NCI-H1092 (cell line): ENCODE measurements around the gene KCNJ16.

Experiments used
- DNase-seq: peaks from one replicate; lab custom pipeline; 2025; lab: John Stamatoyannopoulos, UW

Gene KCNJ16

DNA sequence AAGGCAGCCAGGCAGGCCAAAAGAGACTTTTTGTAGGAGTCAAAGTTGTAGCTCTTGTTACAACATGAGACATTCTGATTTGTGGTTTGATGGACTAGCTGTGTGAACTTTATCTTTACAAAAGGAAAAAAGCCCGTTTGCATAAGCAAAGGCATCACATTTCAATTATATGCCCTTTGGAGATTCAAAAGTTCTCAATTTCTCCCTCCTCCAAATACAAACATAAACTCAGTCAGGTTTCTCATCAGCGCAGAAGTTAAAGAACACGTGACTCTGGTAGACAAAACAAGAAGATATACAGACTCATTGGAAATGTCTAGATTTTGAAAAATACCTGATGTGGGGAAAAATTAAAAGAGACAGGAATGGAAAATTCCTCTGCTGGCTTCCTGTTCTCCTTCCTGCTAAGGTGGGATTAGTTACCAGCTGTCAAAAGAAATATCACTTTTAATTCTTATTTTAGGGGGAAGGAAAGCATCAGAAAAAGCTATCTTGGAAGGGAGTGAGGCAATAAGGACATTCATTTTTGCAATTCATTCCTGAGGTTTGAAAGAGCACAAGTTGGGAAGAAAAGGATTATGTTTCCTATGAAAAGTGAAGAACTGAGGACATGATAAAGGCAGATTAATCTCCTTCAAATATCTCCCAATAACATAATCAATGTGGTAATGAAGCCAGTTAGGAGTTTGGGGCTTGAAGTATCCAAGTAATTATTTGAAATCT lies 4.6 kb upstream of the KCNJ16 start:
- DNase-seq: no peak

DNA sequence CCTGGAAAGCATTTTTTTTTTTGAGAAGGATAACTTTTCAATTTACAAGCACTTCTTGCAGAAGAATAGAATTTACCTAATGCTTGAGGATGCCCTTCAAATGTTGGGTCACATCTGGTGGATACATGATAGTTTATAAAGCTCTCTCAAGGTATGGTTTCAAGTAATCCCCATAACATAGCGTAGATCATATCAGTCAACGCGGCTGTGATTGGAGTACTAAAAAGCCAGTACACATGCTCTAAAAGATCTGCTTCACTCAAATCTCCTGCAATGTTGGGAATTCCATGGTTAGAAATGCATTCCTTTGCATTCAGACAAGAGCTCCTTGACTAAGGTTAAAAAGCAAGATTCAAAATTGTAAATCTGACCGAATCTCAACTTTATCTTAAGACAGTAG lies 3.9 kb upstream of the KCNJ16 start:
- DNase-seq: no peak

DNA sequence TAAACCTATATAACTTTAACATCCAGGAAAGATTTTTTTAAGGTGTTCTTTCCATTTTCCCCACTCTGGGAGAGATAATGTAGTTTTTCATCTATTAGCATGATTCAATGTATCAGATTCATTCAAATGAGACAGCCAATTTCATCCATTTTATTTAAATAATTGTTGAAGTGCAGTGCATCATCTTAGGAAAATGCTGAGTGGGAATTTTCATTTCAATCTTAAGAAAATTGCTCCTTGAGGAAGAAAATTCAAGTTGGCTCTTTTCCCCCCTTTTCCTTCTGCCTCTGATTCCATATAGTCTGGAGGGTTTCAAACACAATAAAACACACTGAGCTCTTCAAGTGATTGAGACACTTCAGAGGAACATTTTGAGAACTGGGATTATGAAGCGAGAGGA lies 3.4 kb upstream of the KCNJ16 start:
- DNase-seq: no peak

DNA sequence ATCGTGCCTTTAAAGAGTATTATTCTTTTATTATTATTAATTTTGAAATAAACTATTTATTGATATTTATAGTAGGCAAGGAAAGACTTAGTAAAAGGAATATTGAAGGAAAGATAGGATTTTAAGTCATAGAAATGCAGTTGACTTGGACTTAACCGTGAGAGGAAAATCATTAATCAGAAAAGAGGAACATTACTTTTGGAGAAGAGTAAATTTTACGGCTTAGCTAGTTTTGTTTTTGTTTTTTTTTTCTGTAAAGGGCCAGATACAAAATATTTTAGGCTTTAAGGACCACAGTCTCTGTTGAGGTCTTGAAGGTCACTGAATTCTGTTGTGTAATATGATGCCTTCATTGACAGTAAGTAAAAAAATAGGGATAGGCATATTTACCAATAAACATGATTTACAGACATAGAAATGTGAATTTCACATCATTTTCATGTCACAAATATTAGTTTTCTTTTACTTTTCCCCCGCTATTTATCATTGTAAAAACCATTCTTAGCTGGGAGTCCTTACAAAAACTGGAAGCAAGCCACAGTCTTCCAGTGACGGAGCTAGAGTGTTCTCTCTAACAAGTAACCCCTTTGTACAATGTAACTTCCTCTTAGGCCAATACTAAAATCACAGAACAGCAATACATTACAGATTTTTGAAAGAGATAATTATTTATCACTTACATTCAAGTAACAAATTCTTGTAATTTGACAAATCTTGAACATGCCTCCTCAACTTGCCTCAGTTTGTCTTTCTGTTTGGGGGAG lies 2.3 kb upstream of the KCNJ16 start:
- DNase-seq: no peak

DNA sequence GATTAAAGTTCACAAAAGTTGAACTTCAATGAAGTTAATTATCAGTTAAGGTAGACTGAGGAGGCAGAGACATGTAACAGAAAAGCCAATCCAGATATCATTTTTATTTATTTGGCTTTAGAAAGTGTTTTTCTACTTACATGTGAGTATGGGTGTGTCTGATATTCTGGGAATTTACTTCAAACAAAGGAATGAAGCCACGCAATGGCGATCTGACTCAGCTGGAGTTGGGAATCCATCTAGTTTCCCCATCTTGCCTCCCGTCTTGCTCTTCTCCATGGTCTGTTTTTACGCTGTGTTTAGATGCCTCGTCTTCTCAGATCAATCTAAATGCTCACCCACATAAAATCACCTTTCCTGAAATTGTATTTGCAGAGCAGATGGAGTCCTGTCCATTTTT lies 1.7 kb upstream of the KCNJ16 start:
- DNase-seq: no peak

DNA sequence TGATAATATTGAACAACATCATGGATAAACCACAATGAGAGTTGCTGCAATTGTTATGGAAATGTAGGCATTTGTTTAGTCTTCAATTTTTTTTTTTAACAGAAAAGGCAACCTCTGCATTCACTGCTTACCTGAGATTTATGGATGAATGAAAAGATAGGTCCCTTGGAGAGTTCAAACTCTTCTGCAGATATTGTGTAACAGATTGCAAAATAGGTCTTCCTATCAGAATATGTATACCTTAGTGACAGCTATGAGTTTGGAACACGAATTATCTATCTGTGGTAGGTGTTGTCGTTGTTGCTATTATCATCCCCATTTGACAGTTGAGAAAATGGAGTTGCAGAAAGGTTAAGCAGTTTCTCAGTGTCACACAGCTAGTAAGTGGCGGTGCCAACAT lies 1.2 kb upstream of the KCNJ16 start:
- no peak for DNase-seq

DNA sequence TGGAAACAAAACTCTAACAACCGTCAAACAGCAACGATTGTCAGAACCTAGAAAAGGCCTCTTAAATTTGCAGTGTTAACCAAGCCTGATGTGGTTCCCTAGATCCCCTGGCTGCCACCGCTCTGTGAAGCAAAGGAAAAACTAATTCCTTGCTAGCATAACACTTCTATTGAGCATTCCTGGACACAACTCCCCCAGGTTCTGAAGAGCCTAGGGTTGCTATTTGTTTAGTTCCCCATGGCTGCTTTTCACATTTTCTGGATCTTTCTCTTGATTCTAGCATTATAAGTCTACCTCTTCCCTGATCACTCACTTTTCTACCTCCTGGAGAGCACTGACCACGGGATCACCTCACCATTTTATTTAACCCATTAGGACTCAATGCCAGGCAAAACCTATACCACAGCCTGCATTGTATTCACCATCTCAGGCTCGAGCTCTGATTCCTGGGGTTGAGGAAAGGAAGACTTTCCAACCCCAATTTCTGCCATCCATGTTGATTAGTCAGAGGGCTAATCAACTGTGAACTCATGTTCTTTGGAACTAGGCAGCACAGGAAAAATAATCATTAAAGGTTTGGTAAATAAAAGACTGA lies 692 bp upstream of the KCNJ16 start:
- no peak for DNase-seq

DNA sequence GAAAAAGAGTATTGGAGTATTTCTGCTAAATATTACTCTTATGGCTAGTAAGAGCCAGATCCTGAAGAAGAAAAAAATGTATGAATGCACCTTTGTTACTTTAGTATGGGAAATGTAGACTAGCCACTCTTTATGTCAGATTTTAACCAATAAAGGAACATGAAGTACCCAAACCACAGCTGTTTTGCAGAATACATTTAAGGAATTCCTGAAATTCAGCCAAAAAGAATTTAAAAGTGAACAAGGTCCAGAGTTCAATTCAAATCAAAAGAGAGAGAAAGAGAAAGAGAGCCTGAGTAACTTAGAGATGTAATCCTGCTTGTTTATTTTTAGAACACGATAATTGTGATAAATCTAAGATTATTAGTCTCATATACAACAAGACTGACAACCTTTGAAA lies 1.2 kb downstream of the KCNJ16 start:
- DNase-seq: no peak

DNA sequence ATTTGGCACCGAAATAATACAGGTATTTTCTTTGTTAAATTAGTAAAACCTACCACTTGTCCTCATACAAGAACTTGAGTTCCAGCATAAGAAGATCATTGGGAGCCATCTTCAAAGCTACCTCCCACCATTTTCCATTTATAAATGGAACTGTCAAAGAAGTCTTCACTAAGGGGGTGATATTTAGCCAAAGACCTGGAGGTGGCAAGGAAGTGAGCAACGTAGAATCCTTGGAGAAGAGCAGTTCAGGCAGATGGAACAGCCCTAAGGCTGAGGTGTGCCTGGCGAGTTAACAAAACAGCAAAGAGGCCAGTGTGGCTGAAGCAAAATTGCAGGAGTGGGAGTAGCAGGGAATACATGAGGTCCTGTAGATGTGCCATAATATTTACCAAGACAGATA lies 1.8 kb downstream of the KCNJ16 start:
- no peak for DNase-seq

DNA sequence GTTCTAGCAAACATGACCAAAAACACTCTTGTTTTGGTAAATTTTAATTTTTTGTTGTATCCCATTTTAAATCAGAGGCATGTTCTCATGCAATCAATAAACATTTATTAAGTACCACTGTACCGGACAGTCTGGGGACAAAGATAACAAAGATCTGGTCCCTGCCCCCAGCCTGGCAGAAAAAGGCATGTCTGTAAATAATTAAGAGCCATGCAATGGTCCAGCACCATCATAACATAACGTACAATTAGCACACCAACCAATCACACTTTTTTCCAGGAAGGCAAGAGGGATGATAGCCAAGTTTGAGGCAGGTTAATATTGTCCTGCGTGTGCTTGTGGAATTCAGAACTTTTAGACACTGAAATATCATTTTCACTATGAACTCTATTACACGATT lies 3.5 kb downstream of the KCNJ16 start:
- no peak for DNase-seq

DNA sequence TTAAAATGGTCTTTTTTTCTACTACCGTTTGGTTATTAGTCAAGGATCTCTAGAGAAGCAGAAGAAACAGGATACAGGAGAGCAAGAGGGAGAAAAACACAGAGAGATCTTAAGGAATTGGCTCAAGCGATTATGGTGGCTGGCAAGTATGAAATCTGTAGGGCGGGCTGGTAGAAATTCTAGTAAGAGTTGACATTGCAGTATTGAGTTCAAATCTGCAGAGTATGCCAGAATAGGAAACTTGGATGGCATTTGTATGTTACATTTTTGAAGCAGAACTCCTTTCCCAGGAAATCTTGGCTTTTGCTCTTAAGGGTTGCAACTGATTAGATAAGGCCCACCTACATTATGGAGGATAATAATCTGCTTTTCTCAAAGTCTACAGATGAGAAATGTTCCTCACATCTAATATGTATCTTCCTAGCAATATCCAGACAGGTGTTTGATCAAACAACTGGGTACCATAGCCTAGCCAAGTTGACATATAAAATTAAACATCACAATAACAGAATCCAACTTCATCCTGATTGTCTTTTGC lies 4.0 kb downstream of the KCNJ16 start:
- DNase-seq: no peak

DNA sequence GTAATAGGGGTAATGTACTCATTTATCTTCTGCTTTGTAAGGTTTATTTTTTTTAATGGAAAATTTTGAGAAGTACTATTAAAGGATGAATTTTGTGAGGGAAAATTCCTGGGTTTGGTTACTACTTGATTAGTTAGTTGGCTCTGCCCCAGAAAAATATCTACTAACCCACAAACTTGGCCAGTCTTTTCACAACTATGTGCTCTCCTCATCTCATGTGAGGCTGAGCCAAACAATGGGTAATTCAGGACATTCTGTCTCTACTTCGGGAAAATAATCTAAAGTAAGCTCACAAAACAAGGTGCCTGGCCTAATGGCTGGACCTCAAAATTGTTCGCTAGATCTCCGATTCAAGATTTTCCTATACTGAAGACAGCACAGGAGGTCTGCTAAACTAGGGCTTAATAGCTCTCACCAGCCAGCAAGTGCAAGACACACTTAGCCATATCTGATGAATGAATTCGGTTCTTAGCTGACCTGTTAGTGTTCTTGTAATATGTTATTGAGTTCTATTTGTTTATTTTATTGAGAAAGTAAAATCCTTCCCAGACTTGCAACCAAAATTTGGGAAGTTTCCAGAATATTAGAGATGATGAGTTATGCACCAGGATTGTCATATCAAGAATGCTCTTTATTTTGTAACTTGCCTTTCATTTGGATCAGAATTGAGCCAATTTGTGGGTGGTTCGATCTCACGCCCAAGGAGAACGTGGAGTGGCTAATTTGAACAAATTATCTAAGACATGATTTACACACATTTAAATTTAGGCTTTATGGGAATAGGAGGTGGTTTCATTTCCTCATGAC lies 5.7 kb downstream of the KCNJ16 start:
- no peak for DNase-seq

DNA sequence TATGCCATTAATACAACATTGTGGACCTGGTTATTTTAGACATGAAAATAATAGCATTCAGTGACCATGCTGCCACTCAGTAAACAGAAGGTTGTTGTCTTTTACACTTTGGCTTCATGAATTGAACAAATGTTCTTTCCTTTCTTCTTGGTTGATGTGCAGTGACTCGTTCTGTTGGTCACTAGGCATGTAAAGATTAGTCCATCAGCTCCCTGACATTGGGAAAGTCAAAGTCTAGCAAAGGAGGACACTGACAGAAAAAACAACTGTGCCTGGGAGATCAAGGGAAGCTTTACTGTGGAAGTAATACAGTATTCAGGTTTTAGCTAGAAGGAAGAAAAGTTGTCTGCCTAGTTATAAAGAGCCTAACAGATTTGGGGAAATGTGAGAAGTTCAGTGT lies 6.9 kb downstream of the KCNJ16 start:
- no peak for DNase-seq

DNA sequence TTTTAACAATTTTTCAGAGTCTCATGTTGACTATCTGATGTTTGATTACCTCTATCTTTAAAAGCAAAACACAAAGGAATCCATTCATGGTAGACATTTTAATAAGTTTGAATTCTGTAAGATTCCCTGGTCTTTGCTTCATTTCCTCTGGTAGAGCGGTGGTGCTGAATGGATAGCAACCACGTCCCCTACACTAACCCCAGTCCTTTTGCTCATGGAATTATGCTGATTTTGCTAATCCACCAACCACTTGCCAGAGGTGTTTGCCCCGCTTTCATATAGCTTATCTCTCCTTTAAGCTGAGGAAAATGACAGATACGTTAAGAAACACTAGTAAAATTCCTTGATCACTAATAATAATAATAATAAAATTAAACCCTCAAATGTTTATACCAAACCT lies 9.5 kb downstream of the KCNJ16 start:
- DNase-seq: no peak

DNA sequence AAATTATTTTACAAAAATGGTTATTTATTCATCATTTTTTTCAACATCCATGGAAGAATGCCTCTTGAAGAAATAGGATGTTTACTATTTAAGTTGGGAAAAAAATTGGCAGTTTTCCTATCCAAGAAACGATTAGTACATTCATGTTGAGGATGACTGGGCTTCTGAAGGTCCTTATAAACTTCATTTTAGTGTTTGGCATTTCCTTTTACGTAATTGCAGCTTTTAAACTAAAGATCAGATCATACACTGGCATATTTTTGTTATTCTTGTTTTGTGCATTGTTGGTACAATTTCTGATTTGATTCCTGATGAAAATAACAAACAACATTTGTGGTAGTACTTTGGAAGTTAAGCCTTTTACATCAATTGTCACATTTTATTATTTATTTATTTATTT lies 11.5 kb downstream of the KCNJ16 start:
- no peak for DNase-seq

DNA sequence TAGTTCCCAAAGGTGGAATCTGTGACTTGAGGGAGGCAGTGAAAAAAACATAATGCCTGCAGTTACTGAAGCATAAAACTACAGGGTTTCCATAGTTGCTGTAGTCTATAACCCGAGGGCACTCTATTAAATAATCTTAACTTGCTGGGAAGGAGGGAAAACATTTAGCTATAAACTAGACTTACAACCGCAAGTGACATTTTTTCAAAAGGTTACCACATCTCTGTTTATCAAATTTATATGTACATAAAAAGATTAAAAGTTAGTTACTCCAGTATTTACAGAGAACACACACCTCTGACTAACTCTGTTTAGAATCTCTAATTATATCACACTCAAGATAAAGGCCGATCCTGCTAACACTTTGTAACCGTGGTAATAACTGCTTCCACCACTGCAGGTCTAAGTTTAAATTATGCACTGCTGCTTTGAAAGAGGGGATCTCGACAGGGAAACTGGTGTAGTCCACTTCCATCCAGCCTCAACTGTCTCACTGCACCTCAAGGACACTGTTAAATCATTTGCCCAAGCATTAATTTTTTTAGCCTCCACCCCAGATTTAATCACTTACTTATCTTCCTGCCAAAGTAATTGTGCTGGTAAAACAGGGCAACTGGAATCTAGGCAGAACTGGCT lies 14.6 kb downstream of the KCNJ16 start:
- DNase-seq: no peak

DNA sequence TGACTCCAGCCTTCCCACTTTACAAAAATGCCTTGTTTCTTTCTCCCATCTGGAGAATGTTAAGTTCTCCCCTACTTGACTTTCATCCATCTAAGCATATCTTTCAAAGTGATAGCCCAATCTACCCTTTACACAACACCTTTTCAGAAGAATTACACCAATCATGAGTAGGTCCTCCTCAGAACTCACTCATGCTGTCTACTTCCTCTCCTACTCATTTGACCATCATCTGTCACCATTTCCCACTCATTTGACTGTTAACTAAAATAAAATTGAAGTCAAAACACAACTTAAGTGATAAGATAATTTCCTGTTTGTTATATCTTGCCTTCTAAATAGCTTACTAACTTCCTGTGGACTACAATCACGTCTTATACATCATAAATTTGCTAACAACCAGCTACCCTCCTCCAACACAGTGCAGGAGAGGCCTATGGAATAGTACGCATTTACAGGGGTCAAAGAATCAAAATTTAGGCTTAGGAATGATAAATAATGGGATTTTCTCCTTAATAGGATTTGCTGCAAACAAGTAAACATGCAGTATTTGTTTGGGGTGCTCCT lies 16.1 kb downstream of the KCNJ16 start:
- DNase-seq: no peak

DNA sequence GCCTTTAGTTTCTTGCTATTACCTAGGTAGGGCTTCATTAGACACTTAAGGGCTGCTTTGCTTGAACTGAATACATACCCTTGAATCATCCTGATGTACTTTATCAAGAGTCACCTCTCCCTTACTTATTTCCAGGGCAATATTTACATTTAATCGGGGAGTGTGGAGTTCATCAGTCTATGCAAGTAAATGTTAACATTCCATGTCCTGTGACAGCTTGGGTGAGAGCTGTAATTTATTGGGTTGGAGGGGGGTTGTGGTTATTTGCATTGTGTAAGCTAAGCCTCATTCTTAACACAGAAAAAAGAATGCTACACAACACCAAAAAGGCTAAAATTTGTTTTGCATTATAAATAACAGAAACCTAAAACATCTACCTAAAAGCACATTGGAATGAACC lies 16.7 kb downstream of the KCNJ16 start:
- no peak for DNase-seq

DNA sequence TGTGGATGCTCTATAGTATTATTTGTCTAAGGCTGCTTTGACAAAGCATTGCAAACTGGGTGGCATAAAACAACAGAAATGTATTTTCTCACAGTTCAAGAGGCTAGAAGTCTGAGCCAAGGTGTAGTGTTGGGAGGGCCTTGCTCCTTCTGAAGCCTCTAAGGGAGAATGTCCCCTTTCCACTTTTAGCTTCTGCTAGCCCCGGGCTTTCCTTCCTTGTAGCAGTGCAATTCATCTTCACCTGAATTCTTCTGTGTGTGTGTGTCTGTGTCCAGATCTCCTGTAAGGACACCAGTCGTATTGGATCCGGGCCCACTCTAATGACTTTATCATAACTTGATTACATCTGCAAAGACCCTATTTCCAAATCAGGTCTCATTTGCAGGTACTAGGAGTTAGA lies 18.1 kb downstream of the KCNJ16 start:
- DNase-seq: no peak

DNA sequence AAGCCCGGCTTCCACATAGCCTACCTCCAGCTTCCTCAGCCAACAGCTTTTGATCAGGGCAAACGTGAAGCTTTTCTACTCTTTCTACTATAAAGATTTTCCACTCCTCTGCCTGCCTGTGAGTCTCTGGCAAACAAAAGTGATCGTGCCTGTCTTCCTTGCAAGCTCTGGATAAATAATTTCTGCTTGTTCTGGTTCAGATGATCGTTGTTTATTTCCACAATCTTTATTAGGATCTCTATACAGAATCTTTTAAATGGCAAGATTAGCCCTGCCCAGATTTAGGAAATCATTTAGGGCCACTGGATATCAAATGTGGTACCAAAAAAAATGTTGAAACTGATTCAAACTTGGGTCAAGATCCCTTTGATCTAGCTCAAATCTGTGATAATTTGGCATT lies 20.4 kb downstream of the KCNJ16 start:
- DNase-seq: no peak

DNA sequence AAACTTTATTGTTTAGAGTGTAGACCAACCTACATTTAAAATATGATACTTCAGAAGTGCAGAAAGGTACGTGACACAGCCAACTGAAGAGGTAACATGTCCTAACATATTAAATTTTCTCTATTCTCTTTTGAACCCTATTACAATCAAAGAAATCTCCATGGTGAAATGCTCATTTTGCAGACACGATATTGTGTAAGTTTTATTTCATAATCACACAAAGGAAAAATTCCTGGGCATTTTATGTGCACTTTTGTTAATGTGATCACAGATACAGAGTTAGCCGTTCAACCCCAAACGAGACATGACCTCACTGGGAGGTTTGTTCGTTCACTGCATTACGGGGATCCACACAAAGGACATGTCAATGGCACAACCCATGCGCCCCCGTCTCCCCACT lies 21.8 kb downstream of the KCNJ16 start:
- no peak for DNase-seq

DNA sequence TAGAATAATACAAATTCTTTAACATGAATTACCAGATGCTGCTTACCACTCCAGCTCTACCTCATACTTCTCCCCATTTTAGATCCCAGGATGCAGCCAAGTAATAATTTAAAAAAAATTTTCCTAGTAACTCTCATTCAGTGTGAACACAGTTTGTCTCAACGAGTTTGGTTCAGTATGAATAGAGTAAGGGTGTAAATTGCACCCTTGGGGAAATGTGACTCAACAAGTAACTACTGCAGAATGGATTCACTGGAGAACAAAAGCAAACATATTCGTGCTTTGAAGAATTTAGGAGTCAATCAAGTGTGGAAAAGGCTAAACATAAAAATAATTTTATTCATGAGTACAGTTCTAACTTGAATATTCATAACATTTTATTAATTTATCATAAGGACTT lies 23.0 kb downstream of the KCNJ16 start:
- DNase-seq: no peak
